Muscle of arm (tissue), 14 donors: Measurements from ENCODE around the gene SRXN1. TPM values are rescaled to one million over a fixed set of nuclear protein-coding genes. Genes with fewer than 3 reads are reported as not detected.
A peak's percentile ranks its signal among the peaks of the same experiment; 100 is the strongest.
"Not testable (repeated sequence)": the region's sequence is repeated elsewhere in the genome, so short reads cannot be mapped to it uniquely, and the experiment has no call there.

ENCODE experiments used
- DNase-seq: peaks from one replicate; pipeline ENCODE4 v3.0.0-alpha.2; 2013
- long read RNA-seq, 11 donors: transcript quantifications; one replicate each; lab custom pipeline, GENCODE V29; 2026
- polyA plus RNA-seq, 12 donors: library from polyadenylated mRNA; unstranded; fragments of 120-200 nt; gene quantifications; one replicate each; pipeline ENCODE4 v1.2.1, GENCODE V29; 2013; ENCODE audit not compliant: insufficient read length in 12 of 12

The SRXN1 gene
- polyA plus RNA-seq, result 10 to 100 TPM in 3 of 12 donors, 1 to 10 TPM in 8, not detected in 1; 5.2 to 13.0 (median 8.3) TPM
- long read RNA-seq, donor 1, partial matches to known transcripts, result 0 of 4 reads
- long read RNA-seq, donor 1, other reads (novel, unspliced or antisense), result 0 of 4 reads
- long read RNA-seq, donor 2, transcript SRXN1-201 (2 exons, 2,698 nt), result major isoform, 12 of 23 reads
- long read RNA-seq, donor 2, partial matches to known transcripts, result 11 of 23 reads
- long read RNA-seq, donor 2, other reads (novel, unspliced or antisense), result 0 of 23 reads
- long read RNA-seq, donor 3, partial matches to known transcripts, result 0 of 4 reads
- long read RNA-seq, donor 3, other reads (novel, unspliced or antisense), result 0 of 4 reads
- long read RNA-seq, donor 4, partial matches to known transcripts, result 0 of 4 reads
- long read RNA-seq, donor 4, other reads (novel, unspliced or antisense), result 0 of 4 reads
- long read RNA-seq, donor 5, partial matches to known transcripts, result 0 of 3 reads
- long read RNA-seq, donor 5, other reads (novel, unspliced or antisense), result 0 of 3 reads
- long read RNA-seq, donor 6, transcript SRXN1-201 (2 exons, 2,698 nt), result major isoform, 5 of 5 reads
- long read RNA-seq, donor 6, partial matches to known transcripts, result 0 of 5 reads
- long read RNA-seq, donor 6, other reads (novel, unspliced or antisense), result 0 of 5 reads
- long read RNA-seq, donor 7, partial matches to known transcripts, result 0 of 3 reads
- long read RNA-seq, donor 7, other reads (novel, unspliced or antisense), result 0 of 3 reads
- long read RNA-seq, donor 8, transcript SRXN1-201 (2 exons, 2,698 nt), result major isoform, 7 of 7 reads
- long read RNA-seq, donor 8, partial matches to known transcripts, result 0 of 7 reads
- long read RNA-seq, donor 8, other reads (novel, unspliced or antisense), result 0 of 7 reads
- long read RNA-seq, donor 9, partial matches to known transcripts, result 0 of 3 reads
- long read RNA-seq, donor 9, other reads (novel, unspliced or antisense), result 0 of 3 reads
- long read RNA-seq, donor 10, transcript SRXN1-201 (2 exons, 2,698 nt), result major isoform, 6 of 6 reads
- long read RNA-seq, donor 10, partial matches to known transcripts, result 0 of 6 reads
- long read RNA-seq, donor 10, other reads (novel, unspliced or antisense), result 0 of 6 reads
- long read RNA-seq, donor 11, transcript SRXN1-201 (2 exons, 2,698 nt), result major isoform, 8 of 8 reads
- long read RNA-seq, donor 11, partial matches to known transcripts, result 0 of 8 reads
- long read RNA-seq, donor 11, other reads (novel, unspliced or antisense), result 0 of 8 reads

GRCh38 chr20:653110-653589 lies at the start of gene SRXN1:
Gene SRXN1, minus strand, starts transcription at chr20:653200. Its CDS starts 15 bp downstream, at chr20:653185.
- DNase-seq, result peak; percentile 80

DNA sequence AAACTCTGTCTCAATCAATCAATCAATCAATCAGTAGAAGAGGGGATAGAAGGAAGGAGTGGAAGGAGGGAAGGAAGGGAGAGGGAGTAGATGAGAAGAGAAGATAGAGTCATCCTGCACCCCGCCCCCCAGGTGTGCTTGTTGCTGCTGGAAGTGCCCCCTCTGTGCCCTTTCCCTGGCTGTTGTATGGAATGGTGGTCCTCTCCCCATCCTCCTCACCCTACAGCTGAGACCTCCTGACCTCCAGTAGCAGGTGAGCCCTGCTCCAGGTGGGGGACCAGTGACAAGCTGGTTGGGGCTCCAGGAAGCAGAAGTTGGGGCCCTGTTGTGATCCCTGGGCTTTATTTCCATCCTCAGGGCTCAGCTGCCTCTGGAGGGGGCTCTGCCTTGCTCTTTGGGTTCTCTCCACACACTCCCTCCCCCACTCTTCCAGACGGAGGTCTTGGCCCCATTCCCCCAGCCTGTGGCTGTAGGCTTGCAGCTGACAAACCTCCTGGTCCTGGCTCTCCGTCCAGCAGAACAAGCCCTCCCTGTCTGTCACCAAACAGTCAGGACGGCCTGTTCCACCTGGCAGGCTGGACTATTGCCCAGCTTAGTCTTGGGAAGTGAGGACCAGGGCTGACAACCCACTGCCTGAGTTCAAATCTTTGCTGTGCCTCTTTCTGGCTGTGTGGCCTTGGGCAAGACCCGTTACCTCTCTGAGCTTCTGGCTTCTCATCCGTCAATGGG lies 48.6 kb upstream of the SRXN1 start:
- no peak for DNase-seq

- DNase-seq, result no peak
Observed at GRCh38 chr20:699811-700338, 46.9 kb upstream of the SRXN1 start.

- DNase-seq, result no peak
Observed at GRCh38 chr20:699342-699741, 46.3 kb upstream of the SRXN1 start.

GRCh38 chr20:698276-698675 lies 45.3 kb upstream of the SRXN1 start:
- no peak for DNase-seq

GRCh38 chr20:697826-698225 lies 44.8 kb upstream of the SRXN1 start:
- no peak for DNase-seq

DNA sequence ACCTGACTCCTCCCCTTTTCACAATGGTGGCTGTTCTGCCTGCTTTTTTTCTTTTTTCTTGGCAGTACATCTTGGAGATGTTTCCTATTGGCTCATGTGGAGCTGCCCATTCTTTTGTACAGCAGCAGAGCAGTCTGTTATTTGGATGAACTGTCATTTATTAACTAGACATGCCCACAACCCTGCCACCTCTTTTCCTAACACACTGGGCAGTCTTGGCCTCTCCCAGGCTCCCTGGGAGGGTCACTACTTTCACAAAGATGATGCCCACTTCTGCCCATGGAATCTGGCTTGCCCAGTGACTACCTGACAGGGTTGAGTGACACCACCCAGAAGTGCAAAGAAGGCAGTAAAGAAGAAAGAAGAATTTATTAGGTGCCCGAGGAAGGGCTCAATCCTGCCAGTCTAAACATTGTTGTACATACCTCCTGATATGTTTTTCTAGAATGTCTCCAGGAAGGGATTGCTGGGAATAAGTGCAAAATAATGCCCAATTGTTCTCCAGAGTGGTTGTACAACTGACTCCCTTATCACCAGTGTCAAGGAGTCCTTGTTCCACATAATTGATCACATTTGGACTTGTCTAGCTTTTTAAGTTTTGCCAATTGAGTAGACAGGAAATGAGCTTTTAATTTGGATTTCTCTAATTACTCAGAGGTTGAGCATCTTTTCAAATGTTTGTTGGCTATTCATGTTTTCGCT lies 42.3 kb upstream of the SRXN1 start:
- DNase-seq, result no peak

DNA sequence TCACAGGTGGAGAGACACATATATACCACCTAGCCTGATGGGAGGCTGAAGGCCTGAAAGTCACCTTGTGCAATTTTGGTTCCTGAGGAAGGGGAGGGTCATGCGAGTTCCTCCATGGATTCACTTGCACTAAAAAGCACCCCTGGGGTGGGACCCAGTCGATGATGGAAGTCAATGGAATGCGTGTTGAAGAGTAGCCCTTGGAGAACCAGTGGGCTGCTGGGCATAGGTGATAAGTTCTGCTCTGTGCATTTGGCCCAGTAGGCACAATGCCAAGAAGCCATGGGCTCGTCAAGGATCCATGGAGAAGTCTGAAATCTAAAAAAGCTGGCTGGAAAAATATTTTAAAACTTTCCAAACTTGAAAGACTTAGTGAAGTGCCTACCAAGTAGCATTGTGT lies 41.5 kb upstream of the SRXN1 start:
- no peak for DNase-seq

DNA sequence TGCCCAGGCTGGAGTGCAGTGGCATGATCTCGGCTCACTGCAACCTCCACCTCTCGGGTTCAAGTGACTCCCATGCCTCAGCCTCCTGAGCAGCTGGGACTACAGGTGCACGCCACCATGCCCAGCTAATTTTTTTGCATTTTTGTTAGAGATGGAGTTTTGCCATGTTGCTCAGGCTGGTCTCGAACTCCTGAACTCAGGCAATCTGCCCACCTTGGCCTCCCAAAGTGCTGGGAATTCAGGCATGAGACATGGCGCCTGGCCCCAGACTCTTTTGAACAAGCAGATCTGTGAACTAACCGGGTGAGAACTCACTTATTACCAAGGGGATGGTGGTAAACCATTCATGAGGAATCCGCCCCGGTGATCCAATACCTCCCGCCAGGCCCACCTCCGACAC lies 40.8 kb upstream of the SRXN1 start:
- DNase-seq, result not testable (repeated sequence)

DNA sequence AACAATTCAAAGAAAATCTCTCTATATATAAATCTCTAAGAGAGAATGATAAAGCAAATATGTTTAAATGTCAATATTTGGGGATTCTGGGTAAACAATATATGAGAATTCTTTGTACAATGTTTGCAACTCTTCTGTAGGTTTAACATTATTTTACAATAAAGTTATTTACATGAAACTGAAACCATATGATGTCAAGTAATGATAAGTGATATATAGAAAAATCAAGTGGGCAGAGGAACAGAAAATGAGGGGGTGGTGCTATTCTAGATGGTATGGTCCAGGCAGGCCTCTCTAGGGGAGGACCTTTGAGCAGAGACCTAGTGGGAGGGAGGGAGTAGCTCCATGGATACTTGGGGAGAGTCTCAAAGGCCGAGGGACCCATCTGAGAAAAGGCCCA lies 39.0 kb upstream of the SRXN1 start:
- no peak for DNase-seq

- DNase-seq, result no peak
Observed at GRCh38 chr20:689947-690346, 36.9 kb upstream of the SRXN1 start.

GRCh38 chr20:689348-689747 lies 36.3 kb upstream of the SRXN1 start:
- no peak for DNase-seq

DNA sequence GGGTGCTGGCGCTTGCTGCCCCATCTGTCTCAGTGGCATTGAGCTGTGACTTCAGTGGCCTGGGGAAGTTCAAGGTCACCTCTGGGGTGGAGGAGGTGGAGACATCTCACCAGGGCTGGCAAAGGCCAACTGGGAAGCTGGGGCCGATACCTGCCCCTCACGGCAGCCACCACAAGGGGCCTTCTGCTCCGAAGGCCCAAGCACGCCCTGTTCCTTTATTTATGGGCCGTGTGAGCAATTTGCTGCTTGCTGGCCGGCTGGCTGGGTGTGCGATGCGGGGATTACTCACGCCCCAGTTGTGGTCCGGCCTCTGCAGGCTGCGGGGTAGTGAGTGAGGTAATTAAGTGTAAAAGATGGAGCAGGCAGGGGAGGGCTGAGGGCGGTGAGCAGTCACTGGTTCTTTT lies 35.8 kb upstream of the SRXN1 start:
- no peak for DNase-seq

DNA sequence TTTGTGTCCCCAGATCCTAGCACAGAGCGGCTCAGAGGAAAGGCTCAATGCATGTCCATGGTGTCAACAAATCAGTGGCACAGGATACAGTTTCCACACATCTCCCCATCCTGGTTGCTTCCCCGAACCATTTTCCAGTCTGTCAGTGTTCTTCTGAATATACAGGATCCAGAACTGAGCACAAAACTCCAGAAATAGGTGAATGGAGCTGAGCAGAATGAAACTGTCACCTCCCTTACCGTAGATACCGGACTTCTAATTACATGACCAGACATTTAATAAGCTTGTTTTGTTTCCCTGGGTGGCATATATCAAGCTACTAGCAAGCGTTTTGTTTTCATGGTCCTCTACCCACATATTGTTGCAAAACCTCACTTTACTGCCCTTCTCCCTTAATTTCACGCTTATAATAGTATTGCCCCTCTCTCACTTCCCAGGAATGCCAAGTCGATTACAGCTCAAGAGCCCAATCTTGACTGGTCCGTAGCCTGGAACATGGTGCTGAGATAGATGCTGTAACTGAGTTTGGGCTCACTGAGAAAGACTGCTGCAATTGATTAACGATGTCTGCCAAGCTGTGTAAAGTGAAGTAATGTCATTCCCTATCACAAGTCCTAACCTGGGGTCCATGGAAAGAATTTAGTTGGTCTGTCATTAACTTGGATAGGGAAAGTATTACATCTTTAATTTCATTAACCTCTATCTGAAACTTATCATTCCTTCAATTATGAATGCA lies 34.6 kb upstream of the SRXN1 start:
- DNase-seq, result no peak

DNA sequence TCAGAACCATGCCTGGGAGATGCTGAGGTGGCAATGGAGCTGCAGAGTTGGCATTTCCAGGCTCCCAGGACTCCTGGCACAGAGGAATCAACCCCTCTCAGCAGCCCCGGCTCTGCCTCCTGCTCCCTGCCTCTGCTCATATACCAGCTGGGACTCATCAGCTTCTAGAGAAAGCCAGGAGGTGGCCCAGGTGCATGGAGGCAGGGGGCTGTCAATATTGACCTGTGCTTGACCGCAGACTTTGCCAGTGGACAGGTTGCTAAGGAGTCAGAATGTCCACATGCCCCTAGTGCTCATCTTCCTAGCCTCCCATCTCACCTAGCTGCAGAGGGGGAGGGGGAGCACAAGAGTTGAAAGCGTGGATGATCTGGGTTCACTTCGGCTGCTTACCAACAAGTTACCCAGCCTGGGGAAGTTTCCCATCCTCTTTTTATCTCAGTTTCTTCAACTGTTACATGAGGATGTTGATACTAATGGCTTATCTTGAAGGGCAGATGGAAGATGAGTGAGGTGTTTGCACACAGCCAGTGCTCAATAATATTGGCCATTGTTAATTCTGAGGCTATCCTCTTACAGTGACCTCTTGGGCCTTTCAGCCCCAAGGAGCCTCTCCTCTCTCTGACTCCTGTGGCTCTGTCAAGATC lies 31.8 kb upstream of the SRXN1 start:
- DNase-seq, result no peak

DNA sequence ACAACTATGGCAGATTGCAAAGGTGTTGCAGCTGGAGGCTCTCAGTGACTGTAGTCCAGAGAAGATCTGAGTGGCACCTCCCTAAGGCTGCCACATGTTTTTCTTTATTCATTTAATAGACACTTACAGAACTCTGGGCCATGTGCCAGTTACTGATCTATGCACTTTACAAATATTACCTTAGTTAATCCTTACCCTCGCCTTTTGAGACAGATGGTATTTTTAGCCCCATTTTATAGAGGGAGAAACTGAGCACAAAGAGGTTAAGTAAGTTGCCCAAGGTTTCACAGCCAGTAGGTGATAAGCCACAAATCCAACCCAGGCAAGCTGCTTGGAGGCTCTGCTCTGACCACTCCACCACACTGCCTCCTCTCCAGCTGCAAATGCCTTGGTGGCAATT lies 29.1 kb upstream of the SRXN1 start:
- DNase-seq, result no peak

GRCh38 chr20:680638-681187 lies 27.7 kb upstream of the SRXN1 start:
- no peak for DNase-seq

- DNase-seq, result no peak
Observed at GRCh38 chr20:677957-678356, 25.0 kb upstream of the SRXN1 start.

- no peak for DNase-seq
Observed at GRCh38 chr20:676967-677366, 24.0 kb upstream of the SRXN1 start.
